Jurkat, Clone E6-1 (cell line): Measurements from ENCODE around the gene EVX1.
A peak's percentile ranks its signal among the peaks of the same experiment; 100 is the strongest.

ENCODE experiments used
- DNase-seq: peaks from one replicate; pipeline ENCODE4 v3.0.0-alpha.2; 2011; ENCODE audit warnings: low read depth, low spot score
- H3K4me3 ChIP-seq: 2 replicates; pipeline ENCODE4 v1.5.1; 2011; ENCODE audit warnings: mild to moderate bottlenecking, low read length, control low read depth, moderate library complexity

The EVX1 gene

DNA sequence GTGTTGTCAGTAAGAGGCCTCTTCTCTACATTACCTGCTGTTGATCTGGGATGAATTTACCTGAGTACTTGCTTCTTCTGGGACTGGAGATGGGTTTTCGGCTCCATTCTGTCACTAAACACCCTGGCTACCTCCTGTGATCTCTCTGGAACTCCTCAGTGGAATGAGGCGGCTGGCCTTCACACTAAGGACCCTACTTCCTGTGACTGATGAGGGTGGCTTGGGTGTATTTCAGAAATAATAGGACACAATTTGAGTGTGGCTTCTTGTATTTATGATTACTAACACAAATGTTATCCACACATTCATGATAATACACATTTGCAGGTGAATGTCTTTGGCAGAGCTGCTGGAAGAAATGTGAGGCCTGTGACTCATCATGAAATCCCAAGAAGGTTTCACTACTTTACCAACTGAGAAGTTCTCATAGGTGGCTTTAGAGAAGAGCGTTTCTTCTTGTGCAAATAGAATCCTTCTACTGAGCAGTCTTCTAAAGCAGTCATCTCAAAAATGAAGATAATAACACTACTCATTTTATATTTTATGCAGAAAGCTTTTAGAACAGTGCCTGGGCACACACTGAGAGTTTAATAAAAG is 21.3 kb upstream of the EVX1 start:
- DNase-seq, result no peak
- no peak overlapping the region for H3K4me3 ChIP-seq

DNA sequence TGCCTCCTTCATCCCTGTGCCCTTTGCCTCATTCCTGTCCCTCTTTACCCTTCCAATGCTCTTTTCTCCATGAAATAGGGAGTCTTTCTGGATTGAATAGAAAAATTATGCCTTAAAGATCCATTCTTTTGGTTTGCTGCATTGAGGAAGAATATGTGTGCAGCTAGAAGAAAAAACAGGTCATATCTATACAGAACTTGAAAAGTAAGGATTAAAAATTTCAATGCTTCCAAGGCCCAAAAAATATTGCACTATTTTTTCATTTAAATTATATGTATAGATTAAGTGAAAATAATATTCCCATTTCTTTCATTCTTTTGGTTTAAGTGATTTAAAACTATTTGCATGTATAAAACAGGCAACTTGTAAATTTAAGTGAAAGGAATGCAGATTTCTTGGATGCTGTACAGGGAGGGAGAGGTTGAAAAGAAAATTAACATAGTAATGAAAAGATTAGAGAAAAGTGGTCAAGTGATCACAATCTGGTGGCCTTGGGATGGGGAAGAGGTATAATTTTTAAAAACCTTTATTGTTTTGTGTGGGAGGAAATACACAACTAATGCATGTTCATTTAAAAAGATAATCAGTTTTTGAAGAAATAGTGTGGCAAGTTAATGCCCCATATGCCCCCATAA is 18.5 kb upstream of the EVX1 start:
- DNase-seq, result no peak
- no peak overlapping the region for H3K4me3 ChIP-seq

DNA sequence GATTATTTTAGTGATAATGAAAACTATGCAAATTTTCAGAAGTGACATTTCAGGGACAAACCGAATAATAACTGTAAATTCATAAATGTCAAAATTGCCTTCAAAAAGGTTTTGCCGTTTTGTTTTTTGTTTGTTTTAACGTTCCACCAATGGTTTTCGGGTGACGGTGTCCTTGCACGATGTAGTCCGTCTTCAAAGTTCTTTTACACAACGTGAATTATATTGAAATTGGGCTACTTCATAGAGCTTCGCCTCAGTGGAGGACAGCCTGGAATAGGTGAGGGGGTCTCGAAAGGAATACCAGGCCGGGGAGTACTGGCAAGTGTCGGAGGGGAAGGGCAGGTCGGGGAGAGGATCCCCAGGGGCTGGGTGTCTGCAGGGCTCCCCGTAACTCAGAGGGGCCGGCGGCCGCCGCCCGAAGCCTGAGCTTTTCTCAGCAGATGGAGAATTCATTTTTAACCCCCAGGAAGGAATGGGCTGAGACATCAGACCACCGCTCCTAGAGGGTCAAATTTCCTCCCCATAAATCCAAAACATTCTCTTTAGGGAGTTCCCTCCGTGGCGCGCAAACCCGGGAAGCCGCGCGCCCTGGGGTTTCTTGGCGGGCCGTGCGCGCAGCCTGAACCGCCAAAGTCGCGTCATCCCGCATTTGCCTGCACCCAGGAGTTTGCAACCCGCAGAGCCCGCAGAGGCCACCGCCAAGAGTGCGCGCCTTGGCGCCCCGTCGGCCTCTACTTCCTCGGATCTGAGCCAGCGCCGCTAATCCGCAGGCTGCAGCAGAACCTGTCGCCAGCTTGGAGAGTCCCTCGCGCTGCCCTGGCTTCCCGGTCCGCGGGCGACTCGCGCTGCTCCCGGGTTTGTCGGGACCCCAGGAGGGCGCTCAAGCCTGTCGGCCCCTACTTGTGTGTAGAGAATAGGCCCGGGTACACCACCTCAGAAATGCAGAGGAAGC is 17.3 kb upstream of the EVX1 start:
- no peak for DNase-seq
- H3K4me3 ChIP-seq, result no peak overlapping the region

DNA sequence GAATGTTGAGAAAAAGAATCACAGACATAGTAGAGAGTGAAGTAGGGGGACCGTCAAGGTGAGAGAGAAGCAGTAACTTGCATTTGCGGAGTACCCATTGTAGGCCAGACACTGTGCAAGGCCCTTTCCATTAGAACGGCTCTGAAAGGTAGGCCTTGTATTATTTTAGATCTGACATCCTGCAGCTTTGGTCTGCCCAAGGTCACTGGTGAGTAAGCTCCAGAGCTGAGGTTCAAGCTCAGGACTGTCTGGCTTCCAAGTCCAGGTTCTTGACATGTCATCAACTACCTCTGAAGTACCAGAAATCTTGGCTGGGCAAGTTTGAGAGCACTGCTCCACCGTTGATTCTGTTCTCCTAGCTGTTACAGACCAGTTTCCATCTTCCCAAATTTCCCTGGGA is 13.2 kb upstream of the EVX1 start:
- no peak overlapping the region for H3K4me3 ChIP-seq
- DNase-seq, result no peak

DNA sequence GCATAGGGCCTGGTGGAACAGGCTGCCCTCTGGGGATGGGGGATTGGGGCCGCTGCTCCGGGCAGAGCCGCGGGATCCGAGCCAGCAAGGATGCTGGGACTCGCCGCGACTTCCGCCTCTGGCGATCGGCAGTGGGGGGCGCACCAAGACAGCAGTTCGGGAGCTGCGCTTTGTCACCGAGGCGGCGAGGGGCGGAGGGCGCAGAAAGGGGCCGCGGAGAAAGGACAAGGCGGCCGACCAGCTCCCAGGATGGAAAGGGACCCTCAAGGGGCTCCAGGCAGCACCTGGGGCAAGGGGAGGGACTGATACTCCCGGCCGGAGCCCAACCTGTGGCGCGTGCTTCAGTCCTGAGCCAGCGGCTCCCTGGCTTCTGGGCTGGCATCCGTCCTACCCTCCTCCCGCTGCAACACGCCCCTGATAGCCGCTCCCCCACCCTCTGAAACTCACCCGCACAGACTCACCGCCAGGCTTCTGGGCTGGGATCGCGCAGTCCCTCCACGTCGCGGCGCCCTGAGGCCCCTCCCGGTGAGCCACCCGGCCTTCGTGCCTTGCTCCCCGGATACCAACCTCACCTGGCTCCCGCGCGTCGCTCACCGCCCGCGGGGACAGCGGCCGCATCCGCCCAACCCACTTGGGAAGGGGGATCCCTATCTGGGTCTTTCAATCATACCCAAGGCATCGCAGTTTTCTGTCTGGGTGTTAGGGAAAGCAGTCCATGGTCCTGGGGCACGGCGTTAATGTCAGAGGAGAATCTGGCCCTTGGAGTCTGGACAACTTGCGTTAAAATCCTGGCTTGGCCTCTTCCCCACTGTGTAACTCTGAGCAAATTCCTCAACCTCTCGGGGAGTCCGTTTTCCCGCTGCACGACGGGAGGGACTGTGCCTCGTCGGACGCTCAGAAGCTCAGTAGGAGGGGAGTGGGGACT is 7.0 kb upstream of the EVX1 start:
- peak; percentile 32 for DNase-seq
- H3K4me3 ChIP-seq, result peak overlapping the region; percentile 61

DNA sequence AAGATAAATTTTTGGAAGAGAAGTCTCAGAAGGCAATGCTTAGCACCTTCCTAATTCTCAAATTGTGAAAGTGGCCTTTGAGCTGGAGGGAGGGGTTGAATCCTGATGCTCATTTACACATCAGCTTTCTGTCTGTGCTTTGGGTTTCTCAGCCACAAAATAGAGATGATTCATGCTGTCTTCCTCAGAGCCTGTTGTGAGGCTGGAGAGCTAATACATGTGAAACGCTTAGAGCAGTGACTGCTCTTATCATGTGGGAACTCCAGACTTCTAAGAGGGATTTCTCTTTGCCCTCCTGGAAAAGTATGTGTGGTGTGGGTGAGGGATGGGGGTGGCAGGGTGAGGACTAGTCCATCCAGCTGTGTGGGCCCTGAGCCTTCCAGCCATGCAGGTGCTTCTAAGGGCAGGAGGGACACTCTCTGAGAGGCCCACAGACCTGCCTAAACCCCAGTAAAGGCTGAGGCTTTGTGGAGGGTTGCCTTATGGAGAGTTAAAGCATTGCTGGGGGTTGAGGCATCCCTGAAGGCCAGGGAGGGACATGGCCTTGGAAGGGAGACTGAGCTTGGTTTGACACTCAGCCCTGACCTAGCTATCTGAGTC is 4.8 kb upstream of the EVX1 start:
- DNase-seq, result no peak
- H3K4me3 ChIP-seq, result no peak overlapping the region

DNA sequence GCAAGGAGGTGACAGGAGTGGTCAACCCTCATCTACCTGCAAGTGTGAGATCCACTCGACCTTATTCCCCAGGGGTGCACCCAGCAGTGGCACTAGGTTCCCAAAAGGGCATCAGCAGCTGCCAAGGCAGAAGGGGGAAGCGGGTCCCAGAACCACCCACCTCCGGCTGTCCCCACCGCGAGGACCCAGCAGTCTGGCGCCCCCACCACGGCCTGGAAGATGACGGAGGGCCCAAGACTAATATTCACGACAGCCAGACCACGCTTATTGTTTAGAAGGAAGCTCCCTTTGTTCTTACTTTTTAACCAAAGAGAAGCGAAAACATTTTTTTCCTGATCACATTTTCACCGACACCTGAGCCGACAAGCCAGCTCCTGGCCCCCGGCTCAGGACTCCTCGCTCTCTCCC is 3.6 kb upstream of the EVX1 start:
- H3K4me3 ChIP-seq, result no peak overlapping the region
- DNase-seq, result no peak

DNA sequence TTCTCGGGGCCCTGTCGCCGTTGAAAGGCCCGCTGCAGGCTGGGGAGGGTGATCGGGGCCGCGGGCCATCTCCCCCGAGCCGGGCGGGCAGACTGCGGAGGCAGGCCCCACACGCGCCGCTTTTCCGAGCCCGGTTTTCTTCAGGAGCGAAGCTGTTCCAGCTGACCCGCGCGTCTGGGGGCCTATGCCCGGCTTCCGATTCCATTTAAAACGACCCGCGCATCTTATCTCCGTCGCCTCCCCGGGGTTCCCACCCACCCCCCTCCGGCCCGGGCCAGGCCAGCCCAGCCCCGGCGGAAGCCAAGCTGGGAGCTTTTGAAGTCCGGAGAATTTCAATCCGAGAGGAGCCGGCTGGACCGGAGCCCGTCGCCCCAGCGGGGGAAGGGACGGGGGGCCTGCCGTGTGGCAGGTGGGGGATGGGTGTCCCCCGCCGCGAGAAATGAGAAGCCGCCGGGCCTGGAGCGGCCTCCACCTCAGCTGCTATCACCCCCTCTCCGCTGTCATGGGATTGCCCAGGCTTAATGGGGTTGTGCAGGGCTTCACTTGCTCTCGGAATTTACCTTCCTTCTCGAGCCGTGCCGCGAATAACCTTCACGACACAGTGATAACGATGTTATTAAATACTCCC is 3.1 kb upstream of the EVX1 start:
- no peak for DNase-seq
- H3K4me3 ChIP-seq, result no peak overlapping the region

DNA sequence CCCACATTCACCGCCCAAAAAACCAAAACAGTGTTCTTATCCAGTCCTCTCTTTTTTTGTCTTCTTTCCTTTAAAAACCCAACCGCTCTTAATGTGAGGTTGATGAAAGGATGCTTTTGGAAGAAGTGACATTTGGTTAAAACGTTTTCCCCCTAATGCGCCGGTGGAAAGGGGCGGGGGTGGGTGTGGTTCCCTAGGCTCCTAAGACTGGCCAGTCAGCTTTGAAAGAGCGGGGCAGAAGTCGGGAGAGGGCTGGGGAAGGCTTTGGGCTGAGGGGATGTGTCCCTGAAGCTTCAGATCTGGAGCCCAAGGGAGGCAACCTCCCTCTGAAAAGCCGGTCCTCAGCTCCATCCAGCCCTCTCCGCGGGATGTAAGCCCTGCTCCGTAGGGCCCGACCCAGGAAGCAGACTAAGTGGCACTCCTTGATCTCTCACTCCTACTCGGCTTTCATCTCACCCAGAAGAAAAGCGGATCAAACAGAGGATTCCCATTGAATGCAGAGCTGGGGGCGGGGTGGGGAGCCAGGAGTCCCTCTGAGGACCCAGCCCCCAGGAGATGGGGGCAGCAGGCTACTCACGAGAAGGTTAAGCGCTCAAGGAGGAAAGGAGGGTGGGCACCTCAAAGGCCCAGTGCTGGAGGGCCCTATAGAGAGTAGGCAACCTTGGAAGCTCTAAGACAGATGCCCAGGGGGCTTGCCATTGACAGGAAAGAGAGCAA is 2.4 kb upstream of the EVX1 start:
- H3K4me3 ChIP-seq, result no peak overlapping the region
- no peak for DNase-seq

DNA sequence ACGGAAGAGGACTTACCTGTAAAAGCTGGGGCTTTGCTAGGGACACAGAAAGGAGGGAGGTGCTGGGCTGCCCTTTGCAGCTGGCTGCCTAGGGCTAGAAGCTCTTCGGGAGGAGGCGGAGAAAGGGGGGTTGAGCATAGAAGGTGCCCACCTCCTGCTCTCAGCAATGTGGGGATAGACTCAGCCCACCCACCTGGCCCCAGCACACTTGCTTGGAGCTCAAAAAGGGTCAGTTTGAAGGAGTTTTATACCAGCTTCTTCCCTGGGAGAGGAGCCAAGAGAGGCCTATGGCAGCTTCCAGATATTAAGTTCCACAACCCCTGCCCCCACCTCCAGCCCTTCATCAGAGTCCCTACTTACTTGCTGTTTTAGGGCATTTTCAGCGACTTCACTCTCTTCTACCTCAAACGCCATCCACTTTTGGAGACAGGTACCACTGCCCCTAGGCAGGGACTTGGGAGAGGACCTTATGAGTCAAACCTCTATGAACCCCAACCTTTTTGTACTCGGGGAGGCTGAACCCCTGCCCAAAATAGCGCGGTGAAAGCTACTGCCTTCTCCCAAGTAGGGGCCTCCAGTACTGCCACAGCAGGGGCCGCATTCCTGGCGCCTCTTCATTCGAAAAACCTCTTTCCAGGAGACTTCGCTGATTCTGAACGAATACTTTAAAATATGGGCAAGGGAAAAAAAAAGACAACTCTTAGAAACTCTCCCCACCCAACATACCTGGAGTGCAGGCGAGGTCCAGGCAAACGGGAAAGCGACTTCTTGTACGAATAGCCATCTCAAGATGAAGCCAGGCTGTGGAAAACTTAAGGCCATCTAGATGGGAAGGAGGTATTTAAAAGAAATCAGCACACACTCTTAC is 1.2 kb upstream of the EVX1 start:
- DNase-seq, result no peak
- no peak overlapping the region for H3K4me3 ChIP-seq

DNA sequence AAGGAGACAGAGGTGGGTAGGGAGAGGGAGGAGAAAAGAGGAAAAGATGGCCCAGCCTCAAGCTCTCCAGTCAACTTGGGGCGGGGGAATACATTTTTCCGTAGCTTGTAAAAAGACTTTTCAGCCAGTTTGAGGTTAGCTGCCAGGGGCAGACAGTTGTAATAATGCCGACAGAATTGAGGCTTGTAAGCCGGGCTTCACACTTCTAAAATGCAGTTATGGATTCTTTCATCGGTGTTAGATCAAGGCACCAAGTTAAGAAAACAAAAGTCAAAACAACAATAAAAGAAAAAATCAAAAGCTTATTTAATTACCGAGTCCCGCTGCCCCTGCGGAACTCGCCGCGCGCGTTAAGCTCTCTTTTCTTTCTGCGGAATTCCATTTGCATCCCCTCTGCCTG is 448 bp upstream of the EVX1 start:
- DNase-seq, result no peak
- no peak overlapping the region for H3K4me3 ChIP-seq

DNA sequence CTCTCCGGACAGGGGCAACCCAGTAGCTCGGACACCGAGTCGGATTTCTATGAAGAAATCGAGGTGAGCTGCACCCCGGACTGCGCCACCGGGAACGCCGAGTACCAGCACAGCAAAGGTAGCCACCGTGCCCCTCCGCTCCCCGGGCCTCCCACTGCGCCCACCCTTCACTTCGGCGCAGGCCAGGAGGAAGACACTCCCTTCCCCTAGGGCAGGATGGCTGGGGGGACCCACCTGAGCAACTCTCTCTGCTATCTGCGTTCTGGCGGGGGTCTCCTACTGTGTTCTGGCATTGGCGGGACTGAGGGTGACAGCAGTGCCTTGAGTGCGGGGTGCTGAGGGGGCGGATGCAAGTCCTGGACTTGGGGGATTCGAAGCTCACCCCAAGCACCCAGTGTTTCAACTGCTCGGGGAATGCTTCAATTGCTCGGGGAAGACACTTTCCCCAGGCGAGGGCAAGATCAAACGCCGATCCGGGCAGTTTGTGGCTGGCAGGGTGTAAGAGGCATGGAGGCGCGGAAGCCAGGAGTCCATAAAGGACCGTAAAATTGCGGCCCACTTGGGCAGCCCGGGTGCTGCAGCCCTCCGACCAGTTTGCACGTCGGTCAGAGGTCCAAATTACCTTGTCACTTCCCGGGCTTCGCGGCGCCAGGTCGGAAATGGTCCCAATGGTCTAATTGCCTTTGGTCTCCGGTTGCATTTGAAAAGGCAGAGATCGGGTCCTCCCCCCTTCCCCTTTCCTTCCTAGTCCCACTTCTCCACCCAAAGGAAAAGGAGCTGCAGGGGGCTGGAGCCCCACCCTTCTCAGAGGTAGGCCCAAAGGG is 950 bp downstream of the EVX1 start:
- H3K4me3 ChIP-seq, result no peak overlapping the region
- no peak for DNase-seq

DNA sequence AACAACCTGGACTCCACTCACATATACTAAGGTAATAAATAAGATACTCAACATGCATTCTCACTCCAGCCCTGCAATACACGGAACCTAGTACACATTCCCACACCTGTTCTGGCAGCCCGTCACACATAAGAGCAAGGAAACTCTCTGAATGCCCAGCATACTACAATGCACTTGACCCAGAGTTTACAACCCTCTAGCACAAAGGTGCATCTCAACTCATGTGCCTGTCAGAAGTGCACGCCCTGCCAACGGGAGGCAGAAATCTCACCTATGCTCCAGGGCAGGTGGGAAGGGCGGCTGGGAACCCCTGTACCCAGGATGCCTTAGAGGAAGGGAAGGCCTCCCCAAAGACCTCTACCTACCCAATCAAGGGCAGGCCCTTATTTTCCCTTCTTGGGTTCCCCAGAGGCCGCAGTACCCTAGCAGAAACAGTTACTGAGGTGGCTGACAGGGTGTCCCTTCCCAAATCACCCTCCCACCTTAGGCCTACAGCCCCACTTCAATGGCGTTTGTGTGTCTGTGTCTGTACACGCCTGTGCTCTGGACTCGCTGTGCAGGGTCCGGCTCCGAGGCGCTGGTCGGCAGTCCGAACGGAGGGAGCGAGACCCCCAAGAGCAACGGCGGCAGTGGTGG is 2.0 kb downstream of the EVX1 start:
- H3K4me3 ChIP-seq, result no peak overlapping the region
- no peak for DNase-seq

DNA sequence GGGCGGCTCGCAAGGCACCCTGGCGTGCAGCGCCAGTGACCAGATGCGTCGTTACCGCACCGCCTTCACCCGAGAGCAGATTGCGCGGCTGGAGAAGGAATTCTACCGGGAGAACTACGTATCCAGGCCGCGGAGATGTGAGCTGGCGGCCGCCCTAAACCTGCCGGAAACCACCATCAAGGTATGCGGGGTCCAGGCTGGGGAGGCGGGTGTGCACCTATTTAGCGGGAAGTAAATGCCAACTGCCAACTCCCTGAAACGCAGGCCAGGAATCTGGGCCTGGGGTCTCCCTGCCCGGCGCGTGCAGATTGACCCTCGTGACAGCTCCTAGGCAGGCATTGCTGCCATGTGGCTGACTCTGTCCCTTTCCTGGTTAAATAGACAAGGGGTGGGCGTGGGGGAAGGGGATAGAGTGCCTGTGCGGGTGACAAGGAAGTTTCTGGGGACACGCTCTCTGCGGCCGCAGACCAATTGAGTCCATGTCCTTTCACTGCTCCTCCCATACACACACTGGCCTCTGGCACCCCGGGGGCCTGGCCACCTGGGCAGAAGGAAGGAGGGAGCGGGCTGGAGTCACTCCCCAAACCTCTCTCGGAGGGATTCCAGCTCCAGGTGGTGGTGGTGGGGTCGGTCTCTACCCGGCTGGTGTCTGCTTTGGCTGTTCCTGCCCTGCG is 2.7 kb downstream of the EVX1 start:
- DNase-seq, result no peak
- H3K4me3 ChIP-seq, result no peak overlapping the region
